Adrenal gland (tissue), 5 donors: ENCODE measurements around the gene RTKN2.

Experiments used
- POLR2A ChIP-seq, 2 donors: fragments of 450-650 bp; IDR thresholded peaks; one replicate each; pipeline ENCODE4 v1.6.1; 2017; ENCODE audit warnings: antibody characterized with exemption in 2 of 2, mild to moderate bottlenecking in 2 of 2, moderate library complexity in 1 of 2
- TF ChIP-seq, protein P1 (sequence below), 6 experiments: fragments of 450-650 bp in 4 of 6; fragments of 200-600 bp in 2 of 6; sonication (generic) in 1 of 6; IDR thresholded peaks; 1 replicate in 5 of 6; 2 replicates in 1 of 6; pipeline versions ENCODE4 v1.5.1 to v1.8.0; 2016 to 2021; ENCODE audit warnings: antibody characterized with exemption in 6 of 6, mild to moderate bottlenecking in 2 of 6, moderate library complexity in 1 of 6
- donor health status: DM: no; HTN: no; CAD: no.

GRCh38 chr10:62306663-62307062 is 38.0 kb upstream of the RTKN2 start:
- TF ChIP-seq, protein P1, sequence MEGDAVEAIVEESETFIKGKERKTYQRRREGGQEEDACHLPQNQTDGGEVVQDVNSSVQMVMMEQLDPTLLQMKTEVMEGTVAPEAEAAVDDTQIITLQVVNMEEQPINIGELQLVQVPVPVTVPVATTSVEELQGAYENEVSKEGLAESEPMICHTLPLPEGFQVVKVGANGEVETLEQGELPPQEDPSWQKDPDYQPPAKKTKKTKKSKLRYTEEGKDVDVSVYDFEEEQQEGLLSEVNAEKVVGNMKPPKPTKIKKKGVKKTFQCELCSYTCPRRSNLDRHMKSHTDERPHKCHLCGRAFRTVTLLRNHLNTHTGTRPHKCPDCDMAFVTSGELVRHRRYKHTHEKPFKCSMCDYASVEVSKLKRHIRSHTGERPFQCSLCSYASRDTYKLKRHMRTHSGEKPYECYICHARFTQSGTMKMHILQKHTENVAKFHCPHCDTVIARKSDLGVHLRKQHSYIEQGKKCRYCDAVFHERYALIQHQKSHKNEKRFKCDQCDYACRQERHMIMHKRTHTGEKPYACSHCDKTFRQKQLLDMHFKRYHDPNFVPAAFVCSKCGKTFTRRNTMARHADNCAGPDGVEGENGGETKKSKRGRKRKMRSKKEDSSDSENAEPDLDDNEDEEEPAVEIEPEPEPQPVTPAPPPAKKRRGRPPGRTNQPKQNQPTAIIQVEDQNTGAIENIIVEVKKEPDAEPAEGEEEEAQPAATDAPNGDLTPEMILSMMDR (IDR thresholded peaks at IDR 0.05): no peak
- TF ChIP-seq POLR2A (IDR thresholded peaks at IDR 0.05): no peak
